GM19099 (cell line): ENCODE measurements around the gene CCNG2.
A peak's percentile ranks its signal among the peaks of the same experiment; 100 is the strongest.

ENCODE experiments used
- POLR2A ChIP-seq: IDR thresholded peaks from 3 replicates; pipeline ENCODE4 v1.6.1; 2011; ENCODE audit warnings: low read depth; ENCODE audit not compliant: insufficient read length; ENCODE audit errors: extremely low read depth

The CCNG2 gene

DNA sequence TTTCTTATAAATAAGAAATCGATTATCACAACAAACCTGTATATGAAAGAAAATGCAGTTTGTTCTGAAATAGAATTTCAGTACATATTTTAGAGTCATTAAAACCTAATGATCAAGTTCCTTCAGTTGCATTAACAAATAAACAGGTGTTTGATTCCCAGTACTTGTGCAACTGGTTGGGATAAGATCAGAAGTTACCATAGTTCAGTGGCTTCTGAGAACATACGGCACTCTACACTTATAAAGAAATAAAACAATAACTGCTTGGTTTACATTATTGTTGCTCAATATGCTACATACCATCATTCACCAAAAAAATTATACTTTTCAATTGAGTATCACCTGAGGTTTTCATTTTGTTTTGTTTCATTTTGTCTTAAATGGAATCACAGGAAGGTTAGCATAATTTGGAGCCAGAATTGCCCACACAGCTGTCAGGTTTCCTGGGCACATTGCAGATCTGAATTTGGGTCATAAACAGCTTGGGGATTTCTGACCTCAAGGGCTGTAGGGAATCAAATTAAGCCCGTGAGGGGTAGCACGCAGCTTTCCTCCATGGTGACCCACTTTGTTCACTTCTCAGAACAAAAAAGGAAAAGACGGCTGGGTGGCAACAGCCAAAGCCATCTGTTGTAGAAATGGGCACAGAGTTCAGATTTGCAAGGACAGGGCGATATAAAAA, 14.9 kb upstream of the CCNG2 start:
- TF ChIP-seq POLR2A: no peak

GRCh38 chr4:77142646-77143028, 14.4 kb upstream of the CCNG2 start:
- TF ChIP-seq POLR2A: no peak

GRCh38 chr4:77143091-77143490, 13.9 kb upstream of the CCNG2 start:
- TF ChIP-seq POLR2A: no peak

DNA sequence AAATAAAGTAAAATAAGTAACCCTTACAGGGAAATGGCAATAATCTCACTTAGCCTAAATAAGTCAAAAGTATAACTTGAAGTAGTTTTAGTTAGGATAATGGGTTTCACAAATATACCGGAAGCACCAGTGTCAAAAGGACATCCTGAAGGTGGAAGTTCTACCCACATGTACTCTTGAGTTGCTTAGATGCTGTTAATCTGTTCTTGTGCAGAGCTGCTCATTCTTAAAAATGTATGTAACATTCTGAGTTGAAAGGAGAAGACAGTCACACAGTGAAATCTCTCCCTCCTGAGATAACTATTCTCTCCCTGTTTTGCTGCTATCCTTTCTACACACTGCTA, 11.2 kb upstream of the CCNG2 start:
- TF ChIP-seq POLR2A: no peak

DNA sequence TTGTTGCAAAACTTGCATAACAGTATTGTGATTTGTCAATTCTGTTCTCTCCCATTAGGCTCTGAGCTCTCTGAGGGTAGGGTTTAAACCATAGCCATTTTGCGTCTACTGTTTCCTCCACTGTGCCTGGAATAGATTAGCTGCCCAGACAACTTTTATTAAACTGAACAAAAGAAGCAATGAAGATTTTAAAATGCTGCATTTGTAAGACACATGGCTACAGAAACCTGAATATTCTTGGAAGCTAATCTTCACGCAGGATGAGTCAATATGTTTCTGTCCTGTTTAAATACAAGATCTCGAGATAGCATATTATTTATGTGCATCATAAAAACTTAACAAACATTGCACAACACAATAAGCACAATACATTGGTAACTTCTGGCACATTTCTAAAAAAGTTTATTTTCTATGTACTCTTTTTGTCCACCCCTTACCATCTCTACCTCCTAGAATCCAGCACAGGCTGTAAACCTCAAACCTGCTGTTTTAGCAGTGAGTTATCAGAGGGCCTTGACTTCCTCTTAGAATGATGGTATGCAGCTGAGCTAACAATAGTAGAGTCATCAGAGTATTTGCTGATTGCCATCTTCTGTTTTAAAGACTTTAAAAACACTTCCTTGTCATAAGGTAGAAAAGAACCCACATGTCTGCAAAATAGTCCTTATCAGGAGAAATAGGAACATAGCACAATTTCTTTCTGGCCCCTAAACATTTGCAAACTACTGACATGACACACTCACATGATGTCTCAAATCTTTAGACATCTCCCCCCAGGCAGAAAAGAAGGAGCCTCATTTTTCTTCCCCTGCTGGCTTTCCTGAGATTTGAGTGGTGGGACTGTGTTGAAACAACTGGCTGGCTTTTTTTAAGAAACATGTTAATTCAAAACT, 10.6 kb upstream of the CCNG2 start:
- no peak for TF ChIP-seq POLR2A

GRCh38 chr4:77147079-77147782, 9.8 kb upstream of the CCNG2 start:
- no peak for TF ChIP-seq POLR2A

DNA sequence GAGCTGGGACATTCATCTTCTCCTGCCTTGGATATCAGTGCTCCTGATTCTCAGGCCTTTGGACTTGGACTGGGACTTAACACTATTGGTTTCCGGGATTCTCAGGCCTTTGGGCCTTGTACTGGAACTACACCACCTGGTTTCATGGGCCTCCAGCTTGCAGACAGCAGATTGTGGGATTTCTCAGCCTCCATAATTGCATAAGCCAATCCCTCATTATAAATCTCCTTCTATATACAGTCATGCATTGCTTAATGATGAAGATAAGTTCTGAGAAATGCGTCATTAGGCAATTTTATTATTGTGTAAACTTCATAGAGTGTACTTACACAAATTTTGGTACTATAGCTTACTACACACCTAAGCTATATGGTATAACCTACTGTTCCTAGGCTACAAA, 8.9 kb upstream of the CCNG2 start:
- TF ChIP-seq POLR2A: no peak

DNA sequence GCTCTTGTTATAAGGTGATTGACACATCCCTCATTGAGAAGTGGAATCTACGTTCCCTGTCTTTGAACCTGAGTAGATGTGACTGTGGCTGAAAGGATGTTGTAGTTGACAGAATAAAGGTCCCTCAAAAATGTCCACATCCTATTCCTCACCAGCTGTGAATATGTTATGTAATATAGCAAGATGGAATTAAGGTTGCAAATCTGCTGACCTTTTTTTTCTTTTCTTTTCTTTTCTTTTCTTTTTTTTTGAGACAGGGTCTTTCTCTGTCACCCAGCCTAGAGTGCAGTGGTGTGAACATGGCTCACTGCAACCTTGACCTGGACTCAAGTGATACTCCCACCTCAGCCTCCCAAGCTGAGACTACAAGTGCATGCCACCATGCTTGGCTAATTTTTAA, 7.2 kb upstream of the CCNG2 start:
- TF ChIP-seq POLR2A: no peak

- no peak for TF ChIP-seq POLR2A
Observed at GRCh38 chr4:77151241-77151640, 5.8 kb upstream of the CCNG2 start.

- no peak for TF ChIP-seq POLR2A
Observed at GRCh38 chr4:77152421-77152820, 4.6 kb upstream of the CCNG2 start.

GRCh38 chr4:77153006-77153405, 4.0 kb upstream of the CCNG2 start:
- no peak for TF ChIP-seq POLR2A

DNA sequence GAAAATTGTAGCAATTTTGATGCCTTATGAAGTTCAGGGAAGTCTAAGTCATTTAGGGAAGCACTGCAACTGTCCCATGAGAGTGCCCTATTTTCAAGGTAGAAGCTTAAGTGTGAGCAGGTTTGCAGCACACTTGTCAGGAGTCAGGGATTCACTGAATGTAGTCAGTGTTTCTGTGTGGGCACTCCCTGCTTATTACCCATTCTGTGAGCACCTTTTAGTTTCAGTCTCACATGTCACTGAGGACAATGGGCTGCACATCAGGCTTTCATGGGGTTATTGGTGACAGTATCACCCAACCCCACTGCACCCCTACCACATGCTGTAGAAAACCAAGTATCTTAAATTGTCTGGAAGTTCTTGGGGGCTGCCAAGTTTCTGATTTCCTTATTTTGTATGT, 2.9 kb upstream of the CCNG2 start:
- no peak for TF ChIP-seq POLR2A

DNA sequence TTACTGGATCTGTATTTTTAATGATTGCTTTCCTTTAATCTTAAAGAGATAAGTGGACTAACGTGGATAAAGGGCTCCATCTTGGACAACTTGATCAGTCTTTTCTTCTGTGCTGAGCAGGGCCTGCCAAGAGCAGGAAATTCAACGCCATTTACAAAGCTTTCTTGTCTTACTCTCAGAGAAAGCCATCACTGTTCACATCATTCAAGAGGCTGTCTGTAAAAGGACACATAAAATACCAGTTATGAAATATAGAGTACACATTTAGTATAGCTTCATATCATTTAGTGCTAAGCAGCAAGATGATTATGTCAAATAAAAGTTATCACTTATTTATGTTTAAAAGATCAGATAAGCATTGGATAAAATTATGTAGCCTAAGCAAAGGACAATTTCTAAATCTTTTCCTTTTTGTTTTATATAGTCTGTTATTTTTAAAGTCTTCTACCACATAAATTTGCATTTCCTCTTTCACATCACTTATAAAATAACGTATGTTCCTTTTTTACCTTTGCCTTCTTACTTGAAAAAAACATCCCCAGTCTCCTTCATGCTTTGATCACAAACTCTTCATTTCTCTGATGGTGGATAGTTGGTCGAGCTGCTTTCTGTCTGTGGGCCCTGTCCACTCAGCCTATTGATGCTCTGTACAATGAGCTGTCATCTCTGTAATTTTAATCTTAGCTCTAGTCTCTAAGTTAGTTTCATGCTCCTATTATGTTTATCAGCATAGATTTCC, 2.1 kb upstream of the CCNG2 start:
- TF ChIP-seq POLR2A: no peak

- TF ChIP-seq POLR2A: no peak
Observed at GRCh38 chr4:77155631-77156452, 1.2 kb upstream of the CCNG2 start.

DNA sequence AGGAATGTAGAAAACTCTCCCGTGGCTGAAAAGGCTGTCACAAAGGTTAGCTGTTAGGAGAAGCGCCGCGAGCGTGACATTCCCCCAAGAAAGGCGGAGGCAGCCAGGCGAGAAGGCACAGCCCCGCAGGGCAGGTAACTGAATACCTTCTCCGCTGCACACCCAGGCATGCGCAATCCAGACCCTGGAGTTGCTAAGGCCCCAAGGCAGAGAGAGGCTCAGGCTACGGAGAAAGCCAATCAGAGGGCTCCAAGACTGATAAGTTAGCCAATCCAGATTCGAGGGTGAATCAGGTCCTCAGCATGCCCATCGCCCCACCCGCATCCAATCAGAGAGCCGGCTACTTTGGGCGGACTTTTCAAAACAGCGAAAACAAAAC, 485 bp upstream of the CCNG2 start:
- TF ChIP-seq POLR2A: peak; percentile 67

DNA sequence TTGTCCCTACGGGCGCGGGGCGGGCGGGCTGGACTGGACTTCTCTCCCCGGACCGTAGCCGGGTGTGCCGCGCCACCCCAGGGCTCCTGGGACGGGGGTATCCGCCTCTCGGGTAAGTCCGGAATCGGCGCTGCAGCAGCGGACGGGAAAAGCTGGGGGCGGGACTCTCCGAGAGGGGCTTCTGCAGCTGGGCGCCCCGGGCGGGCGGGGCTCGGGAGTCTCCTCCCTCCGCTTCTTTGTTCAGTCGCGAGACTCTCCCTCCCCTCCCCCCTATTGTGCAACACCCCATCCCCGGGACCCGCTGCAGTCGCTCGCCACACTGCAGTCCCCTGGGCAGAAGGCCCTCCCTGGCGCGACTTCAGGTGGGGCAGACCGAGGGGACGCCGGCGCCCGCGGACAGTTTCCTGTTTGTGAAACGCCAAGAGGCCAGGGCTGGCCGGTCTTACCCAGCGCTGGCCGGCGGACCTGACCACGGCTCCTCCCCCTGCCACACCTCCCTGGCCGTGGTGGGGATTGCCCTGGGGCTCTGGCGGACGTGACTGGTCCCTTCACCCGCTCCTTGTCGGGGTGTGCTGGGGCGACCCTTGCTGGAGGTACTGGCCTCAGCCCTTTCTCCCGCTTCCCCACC, 966 bp downstream of the CCNG2 start:
- TF ChIP-seq POLR2A: peak; percentile 36
